Heart left ventricle (tissue), 13 donors: Measurements from ENCODE around the gene PI4K2B.

ENCODE experiments used
- CTCF ChIP-seq, 12 donors: fragments of 200-600 bp; sonication (generic) in 4 of 12; IDR thresholded peaks; one replicate each; pipeline versions ENCODE4 v1.5.0 to v1.8.0; 2018 to 2022; ENCODE audit warnings: antibody characterized with exemption in 12 of 12, mild to moderate bottlenecking in 5 of 12
- POLR2A ChIP-seq, 2 donors: fragments of 450-650 bp; IDR thresholded peaks; one replicate each; pipeline ENCODE4 v1.6.1; 2017; ENCODE audit warnings: antibody characterized with exemption in 2 of 2, mild to moderate bottlenecking in 2 of 2, moderate library complexity in 2 of 2
- donor health status: ischemic (EF 13 %, LVEDD 7.1; RV severe dilation, severe dysfunction).
- donor health status: DM: no; HTN: yes; CAD: no.
- donor health status: DM: no; HTN: no; CAD: no.
- donor health status: ischemic (EF 25% LVEDD 6.9; RV normal size, moderate dysfunction).
- donor health status: ischemic (EF 25% LVEDD 5.7; RV mildly dilated, moderate dysfunction).
- donor health status: ischemic (EF 35%, LVEDD 5.7; RV mildly dilated, moderate dysfunction).
- donor health status: nonischemic (EF 11% LVEDD 7.7; RV severe dilation, severe dysfunction).
- donor health status: DM: yes; HTN: yes; CAD: no.
- donor health status: PGD.
- donor health status: ischemic (EF 29% LVEDD 5.4; RV normal size, mild dysfunction).
- donor health status: nonischemic (EF 23%, LVEDD 6.1; RV moderate dilation, normal function).

- TF ChIP-seq CTCF (IDR thresholded peaks at IDR 0.05) (no peak), POLR2A (IDR thresholded peaks at IDR 0.05) (no peak)
Observed at GRCh38 chr4:25213347-25213979, 20.4 kb upstream of the PI4K2B start.
